HepG2 (cell line): ENCODE data around the gene LHX3. TPM values are rescaled to one million over a fixed set of nuclear protein-coding genes. Genes with fewer than 3 reads are reported as not detected.

Experiments
- ATAC-seq: fragments of 200-7000 bp; cut with Tn5 transposase; 3 replicates; pipeline ENCODE4 v1.9.1; 2020; ENCODE audit warnings: mild to moderate bottlenecking, moderate library complexity
- BruUV-seq: library from RNA; stranded (reverse); fragments of 400-500 nt; replicated peaks from 2 replicates; lab custom pipeline; 2021; lab: Mats Ljungman, UMichigan
- CTCF ChIA-PET: fragments of 300-600 bp; formaldehyde crosslinking; extraction: SDS; loops from one replicate; lab custom pipeline; 2021; ENCODE audit warnings: low total read pairs, inconsistent platforms, low intra/inter-chr PET ratio; lab: Yijun Ruan, JAX
- POLR2A ChIA-PET: fragments of 350-600 bp; sonication (Branson Sonifier 250); formaldehyde crosslinking; loops from one replicate; lab custom pipeline; 2020; ENCODE audit warnings: antibody characterized with exemption, inconsistent platforms; lab: Yijun Ruan, JAX
- DNase-seq: peaks from one replicate; pipeline ENCODE4 v3.0.0-alpha.2; 2015; ENCODE audit warnings: low spot score
- FAIRE-seq: peaks from 3 replicates; lab custom pipeline; 2011; peaks lifted over from hg19 to GRCh38; lab: Jason Lieb, UNC
- H2AFZ ChIP-seq: one replicate; pipeline ENCODE4 v1.6.1; 2011; ENCODE audit warnings: low read length, inconsistent platforms
- H3K27ac ChIP-seq: fragments of 300-600 bp; 3 replicates; pipeline ENCODE4 v1.8.0; 2011; ENCODE audit warnings: mixed run types, mild to moderate bottlenecking, mixed read lengths, low read length, inconsistent platforms; ENCODE audit not compliant: insufficient read depth; ENCODE audit errors: extremely low read length
- H3K27me3 ChIP-seq, 2 experiments: fragments of 200-600 bp in 1 of 2; 2 replicates in 1 of 2; 3 replicates in 1 of 2; pipeline versions ENCODE4 v1.6.0 to v1.8.0; 2011; ENCODE audit warnings: low read length in 2 of 2, mild to moderate bottlenecking in 2 of 2, moderate library complexity in 2 of 2, inconsistent platforms in 1 of 2; ENCODE audit not compliant: insufficient read depth in 2 of 2, control insufficient read depth in 1 of 2
- H3K36me3 ChIP-seq, 2 experiments: fragments of 200-600 bp in 1 of 2; replicated peaks in 1 of 2; 2 replicates in 1 of 2; 3 replicates in 1 of 2; pipeline versions ENCODE4 v1.5.1 to v1.8.0; 2011; ENCODE audit warnings: low read length in 2 of 2, inconsistent platforms in 1 of 2; ENCODE audit not compliant: insufficient read depth in 2 of 2, control insufficient read depth in 1 of 2
- H3K4me1 ChIP-seq: 2 replicates; pipeline ENCODE4 v1.5.1; 2012; ENCODE audit warnings: low read length, inconsistent platforms; ENCODE audit not compliant: insufficient read depth
- H3K4me2 ChIP-seq: 2 replicates; pipeline ENCODE4 v1.6.0; 2011; ENCODE audit warnings: low read depth, low read length, inconsistent platforms
- H3K4me3 ChIP-seq, 3 experiments: fragments of 200-600 bp in 1 of 3; sonication (generic), shearing (Covaris generic) in 1 of 3; replicated peaks in 1 of 3; 2 replicates each; pipeline ENCODE4 v1.5.1; 2011 to 2016; ENCODE audit warnings: low read length in 3 of 3, inconsistent platforms in 2 of 3, low read depth in 2 of 3, mild to moderate bottlenecking in 2 of 3, control low read depth in 1 of 3, mixed read lengths in 1 of 3; ENCODE audit not compliant: insufficient read depth in 1 of 3
- H3K79me2 ChIP-seq: one replicate; pipeline ENCODE4 v1.6.1; 2011; ENCODE audit warnings: low read length, inconsistent platforms; ENCODE audit not compliant: insufficient read depth
- H3K9ac ChIP-seq: 2 replicates; pipeline ENCODE4 v1.6.0; 2011; ENCODE audit warnings: mild to moderate bottlenecking, low read depth, low read length, inconsistent platforms; ENCODE audit not compliant: insufficient read depth
- H3K9me3 ChIP-seq: 2 replicates; pipeline ENCODE4 v1.5.1; 2012; ENCODE audit warnings: mild to moderate bottlenecking, low read length
- H4K20me1 ChIP-seq: 2 replicates; pipeline ENCODE4 v1.6.0; 2011; ENCODE audit warnings: inconsistent platforms, mild to moderate bottlenecking, low read length, moderate library complexity; ENCODE audit not compliant: insufficient read depth
- DNMT3B ChIP-seq: conservative IDR thresholded peaks from 2 replicates; pipeline ENCODE4 v1.6.1; 2016; ENCODE audit warnings: missing biosample characterization, control low read depth
- GLI4 ChIP-seq: sonication (generic); formaldehyde crosslinking; IDR thresholded peaks from 2 replicates; pipeline ENCODE4 v1.5.1; 2020; ENCODE audit warnings: missing genetic modification reagents, mild to moderate bottlenecking, moderate library complexity, borderline replicate concordance
- GTF2F1 ChIP-seq: fragments of 150-350 bp; IDR thresholded peaks from 2 replicates; pipeline ENCODE4 v1.6.1; 2014; ENCODE audit warnings: low read length
- PAF1 ChIP-seq: IDR thresholded peaks from 2 replicates; pipeline ENCODE4 v1.6.1; 2016; ENCODE audit warnings: missing genetic modification reagents, missing compliant biosample characterization
- SRSF1 ChIP-seq: fragments of 200-400 bp; formaldehyde crosslinking; optimal IDR thresholded peaks from 2 replicates; pipeline ENCODE3; 2017; ENCODE audit warnings: mild to moderate bottlenecking, low read depth, low read length, moderate library complexity
- ZFAT ChIP-seq: sonication (generic); formaldehyde crosslinking; conservative IDR thresholded peaks from 2 replicates; pipeline ENCODE4 v1.8.1; 2023; ENCODE audit warnings: missing genetic modification reagents, inconsistent platforms
- ZFP37 ChIP-seq: sonication (generic); formaldehyde crosslinking; IDR thresholded peaks from 2 replicates; pipeline ENCODE4 v1.4.0; 2020; ENCODE audit warnings: missing genetic modification reagents, borderline replicate concordance
- ZNF256 ChIP-seq: sonication (generic); formaldehyde crosslinking; conservative IDR thresholded peaks from 2 replicates; pipeline ENCODE4 v1.4.0; 2020; ENCODE audit warnings: missing genetic modification reagents
- ZNF431 ChIP-seq: sonication (generic); formaldehyde crosslinking; IDR thresholded peaks from 2 replicates; pipeline ENCODE4 v1.9.0; 2022; ENCODE audit warnings: missing genetic modification reagents, low read depth, mild to moderate bottlenecking, borderline replicate concordance
- ZNF552 ChIP-seq: sonication (generic); formaldehyde crosslinking; IDR thresholded peaks from 2 replicates; pipeline ENCODE4 v1.9.0; 2022; ENCODE audit warnings: missing genetic modification reagents, mild to moderate bottlenecking, borderline replicate concordance
- ZNF775 ChIP-seq: sonication (generic); formaldehyde crosslinking; IDR thresholded peaks from 2 replicates; pipeline ENCODE4 v1.4.0; 2020; ENCODE audit warnings: missing genetic modification reagents, mild to moderate bottlenecking, moderate library complexity, borderline replicate concordance
- WGBS: methylation state at CpG from one replicate; pipeline ENCODE4 v1.1.6; 2017; ENCODE audit warnings: low lambda C conversion rate; 5-methylcytosine and 5-hydroxymethylcytosine counted together
- in situ Hi-C: cut with HindIII; loops from 2 replicates; pipeline ENCODE4 v1.10.0; 2017; ENCODE audit warnings: low pct_unique_long_range_greater_than_20kb; ENCODE audit not compliant: extremely low pct_ligation_motif_present
- intact Hi-C: fragments of 100-400 bp; cut with micrococcal nuclease; formaldehyde crosslinking; loops from one replicate; pipeline ENCODE4 v1.10.0; 2022; ENCODE audit not compliant: unreplicated experiment
- polyA plus RNA-seq, 8 experiments: library from polyadenylated mRNA; depleted of rRNA in 3 of 8; stranded (reverse) in 7 of 8; unstranded in 1 of 8; fragments of >200 nt; fragmentation: Illumina TruSeq in 4 of 8; extraction: Trizol in 4 of 8; gene quantifications; 2 replicates each; pipeline versions ENCODE4 v1.2.1 to v1.2.3, GENCODE V29; 2011 to 2016; ENCODE audit warnings: low read depth in 4 of 8, missing spikeins in 1 of 8, mixed read lengths in 1 of 8; ENCODE audit not compliant: insufficient read depth in 1 of 8
- total RNA-seq, 5 experiments: library from RNA; depleted of rRNA; stranded (reverse); fragments of >200 nt; fragmentation: Illumina TruSeq; extraction: Trizol; gene quantifications; 2 replicates each; pipeline ENCODE4 v1.2.3, GENCODE V29; 2016; ENCODE audit warnings: low read depth in 1 of 5
- TF ChIP-seq, protein P1 (sequence below): sonication (generic); formaldehyde crosslinking; IDR thresholded peaks from 2 replicates; pipeline ENCODE4 v1.8.0; 2022; ENCODE audit warnings: missing genetic modification reagents, mild to moderate bottlenecking, moderate library complexity, borderline replicate concordance
- TF ChIP-seq, protein P2 (sequence below): sonication (generic); formaldehyde crosslinking; conservative IDR thresholded peaks from 2 replicates; pipeline ENCODE4 v1.4.0; 2020; ENCODE audit warnings: mild to moderate bottlenecking, missing genetic modification reagents, moderate library complexity
- TF ChIP-seq, protein P3 (sequence below): sonication (generic); formaldehyde crosslinking; IDR thresholded peaks from 2 replicates; pipeline ENCODE4 v1.4.0; 2020; ENCODE audit warnings: missing genetic modification reagents

LHX3 gene
- total and polyA plus RNA-seq, 2 of the 13 experiments (the other 11 are each of a cell fraction or from before 2014, with no cell fraction given), result not detected

DNA sequence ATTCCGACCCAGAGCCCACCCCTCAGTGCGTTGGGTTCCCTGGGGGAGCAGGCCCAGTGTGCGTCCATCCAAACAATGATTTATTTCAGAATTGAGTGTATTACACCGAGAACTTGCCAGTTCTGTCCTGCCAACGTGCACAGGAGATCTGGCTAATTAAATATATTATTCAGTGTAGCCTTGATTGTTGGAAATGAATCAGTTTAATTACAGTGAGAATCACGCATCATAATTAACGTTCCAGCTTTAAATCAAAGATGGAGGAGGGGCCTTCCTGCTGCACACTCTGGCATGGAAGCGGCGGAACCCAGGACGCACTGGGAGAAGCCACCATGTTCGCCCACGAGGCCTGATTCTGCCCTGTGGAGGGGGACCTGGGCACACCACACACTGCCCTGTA is 55.6 kb downstream of the LHX3 start:
- FAIRE-seq (no peak), DNase-seq (no peak), ATAC-seq (no peak)
- 59% methylated on average over 12 of the region's 12 CpGs for WGBS
- H3K79me2 ChIP-seq, result no peaks in the 10 kb centered on the region
- in situ Hi-C loops (no loop called here), intact Hi-C loops (no loop called here)
- POLR2A ChIA-PET, result no interaction called here
- no peak overlapping the region for H3K9ac ChIP-seq
- peaks cover 15% of the 10 kb centered on the region for H3K4me1 ChIP-seq
- H3K36me3 ChIP-seq, result no peaks in the 10 kb centered on the region
- H3K9me3 ChIP-seq, result no peaks in the 10 kb centered on the region
- TF ChIP-seq DNMT3B (CRISPR knock-in tag) (no peak), ZNF256 (CRISPR knock-in tag) (no peak), GTF2F1 (no peak), PAF1 (CRISPR knock-in tag) (no peak), ZNF775 (no peak), ZNF552 (CRISPR knock-in tag) (no peak), ZFAT (CRISPR knock-in tag) (no peak), ZFP37 (CRISPR knock-in tag) (no peak), SRSF1 (no peak), ZNF431 (no peak), GLI4 (CRISPR knock-in tag) (no peak)
- TF ChIP-seq, protein P1, sequence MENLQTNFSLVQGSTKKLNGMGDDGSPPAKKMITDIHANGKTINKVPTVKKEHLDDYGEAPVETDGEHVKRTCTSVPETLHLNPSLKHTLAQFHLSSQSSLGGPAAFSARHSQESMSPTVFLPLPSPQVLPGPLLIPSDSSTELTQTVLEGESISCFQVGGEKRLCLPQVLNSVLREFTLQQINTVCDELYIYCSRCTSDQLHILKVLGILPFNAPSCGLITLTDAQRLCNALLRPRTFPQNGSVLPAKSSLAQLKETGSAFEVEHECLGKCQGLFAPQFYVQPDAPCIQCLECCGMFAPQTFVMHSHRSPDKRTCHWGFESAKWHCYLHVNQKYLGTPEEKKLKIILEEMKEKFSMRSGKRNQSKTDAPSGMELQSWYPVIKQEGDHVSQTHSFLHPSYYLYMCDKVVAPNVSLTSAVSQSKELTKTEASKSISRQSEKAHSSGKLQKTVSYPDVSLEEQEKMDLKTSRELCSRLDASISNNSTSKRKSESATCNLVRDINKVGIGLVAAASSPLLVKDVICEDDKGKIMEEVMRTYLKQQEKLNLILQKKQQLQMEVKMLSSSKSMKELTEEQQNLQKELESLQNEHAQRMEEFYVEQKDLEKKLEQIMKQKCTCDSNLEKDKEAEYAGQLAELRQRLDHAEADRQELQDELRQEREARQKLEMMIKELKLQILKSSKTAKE (CRISPR knock-in tag), result no peak
- TF ChIP-seq, protein P2, sequence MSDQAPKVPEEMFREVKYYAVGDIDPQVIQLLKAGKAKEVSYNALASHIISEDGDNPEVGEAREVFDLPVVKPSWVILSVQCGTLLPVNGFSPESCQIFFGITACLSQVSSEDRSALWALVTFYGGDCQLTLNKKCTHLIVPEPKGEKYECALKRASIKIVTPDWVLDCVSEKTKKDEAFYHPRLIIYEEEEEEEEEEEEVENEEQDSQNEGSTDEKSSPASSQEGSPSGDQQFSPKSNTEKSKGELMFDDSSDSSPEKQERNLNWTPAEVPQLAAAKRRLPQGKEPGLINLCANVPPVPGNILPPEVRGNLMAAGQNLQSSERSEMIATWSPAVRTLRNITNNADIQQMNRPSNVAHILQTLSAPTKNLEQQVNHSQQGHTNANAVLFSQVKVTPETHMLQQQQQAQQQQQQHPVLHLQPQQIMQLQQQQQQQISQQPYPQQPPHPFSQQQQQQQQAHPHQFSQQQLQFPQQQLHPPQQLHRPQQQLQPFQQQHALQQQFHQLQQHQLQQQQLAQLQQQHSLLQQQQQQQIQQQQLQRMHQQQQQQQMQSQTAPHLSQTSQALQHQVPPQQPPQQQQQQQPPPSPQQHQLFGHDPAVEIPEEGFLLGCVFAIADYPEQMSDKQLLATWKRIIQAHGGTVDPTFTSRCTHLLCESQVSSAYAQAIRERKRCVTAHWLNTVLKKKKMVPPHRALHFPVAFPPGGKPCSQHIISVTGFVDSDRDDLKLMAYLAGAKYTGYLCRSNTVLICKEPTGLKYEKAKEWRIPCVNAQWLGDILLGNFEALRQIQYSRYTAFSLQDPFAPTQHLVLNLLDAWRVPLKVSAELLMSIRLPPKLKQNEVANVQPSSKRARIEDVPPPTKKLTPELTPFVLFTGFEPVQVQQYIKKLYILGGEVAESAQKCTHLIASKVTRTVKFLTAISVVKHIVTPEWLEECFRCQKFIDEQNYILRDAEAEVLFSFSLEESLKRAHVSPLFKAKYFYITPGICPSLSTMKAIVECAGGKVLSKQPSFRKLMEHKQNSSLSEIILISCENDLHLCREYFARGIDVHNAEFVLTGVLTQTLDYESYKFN (CRISPR knock-in tag), result no peak
- TF ChIP-seq, protein P3, sequence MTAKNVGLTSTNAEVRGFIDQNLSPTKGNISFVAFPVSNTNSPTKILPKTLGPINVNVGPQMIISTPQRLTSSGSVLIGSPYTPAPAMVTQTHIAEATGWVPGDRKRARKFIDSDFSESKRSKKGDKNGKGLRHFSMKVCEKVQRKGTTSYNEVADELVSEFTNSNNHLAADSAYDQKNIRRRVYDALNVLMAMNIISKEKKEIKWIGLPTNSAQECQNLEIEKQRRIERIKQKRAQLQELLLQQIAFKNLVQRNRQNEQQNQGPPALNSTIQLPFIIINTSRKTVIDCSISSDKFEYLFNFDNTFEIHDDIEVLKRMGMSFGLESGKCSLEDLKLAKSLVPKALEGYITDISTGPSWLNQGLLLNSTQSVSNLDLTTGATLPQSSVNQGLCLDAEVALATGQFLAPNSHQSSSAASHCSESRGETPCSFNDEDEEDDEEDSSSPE (CRISPR knock-in tag), result no peak
- no TSS peak for BruUV-seq
- no peak overlapping the region for H3K4me2 ChIP-seq
- H4K20me1 ChIP-seq, result no peaks in the 10 kb centered on the region
- CTCF ChIA-PET, result no interaction called here
- no peak overlapping the region for H3K4me3 ChIP-seq
- H3K27me3 ChIP-seq, result peaks cover 2 to 65% of the 10 kb centered on the region in 2 experiments; a peak in 4 of 5 replicates
- H3K27ac ChIP-seq, result no peak overlapping the region
- H2AFZ ChIP-seq, result no peak overlapping the region
